HCT116 (cell line): ENCODE measurements around the gene PRRT4. TPM values are rescaled to one million over a fixed set of nuclear protein-coding genes. Genes with fewer than 3 reads are reported as not detected.

Experiments used
- ATAC-seq: fragments of 200-7000 bp; cut with Tn5 transposase; 2 replicates; pipeline ENCODE4 v1.9.1; 2020; ENCODE audit warnings: mild to moderate bottlenecking, moderate library complexity
- BruUV-seq: library from RNA; stranded (reverse); fragments of 400-500 nt; replicated peaks from 2 replicates; lab custom pipeline; 2021; lab: Mats Ljungman, UMichigan
- CTCF ChIA-PET: fragments of 300-600 bp; sonication (Branson Sonifier 250); formaldehyde crosslinking; loops from one replicate; lab custom pipeline; 2021; ENCODE audit warnings: antibody characterized with exemption; lab: Charles Lee
- POLR2A ChIA-PET: fragments of 300-600, 350-600 bp; sonication (Branson Sonifier 250); formaldehyde crosslinking; loops from one replicate; lab custom pipeline; 2021; ENCODE audit warnings: antibody characterized with exemption; lab: Charles Lee
- RAD21 ChIA-PET, 2 experiments: fragments of 300-600 bp; sonication (Branson Sonifier 250); formaldehyde crosslinking; loops; one replicate each; lab custom pipeline; 2023; ENCODE audit warnings: low total read pairs in 2 of 2; ENCODE audit not compliant: uncharacterized antibody in 2 of 2, unreplicated experiment in 2 of 2, low non-redundant PET in 1 of 2; lab: Charles Lee
- DNase-seq: peaks from one replicate; pipeline ENCODE4 v3.0.0-alpha.2; 2010; ENCODE audit warnings: low read depth, low spot score
- H2AFZ ChIP-seq: fragments of 200-600 bp; shearing (Covaris generic), sonication (generic); 2 replicates; pipeline ENCODE4 v1.6.1; 2017; ENCODE audit warnings: low read depth, mixed run types, mixed read lengths, antibody characterized with exemption, low read length; ENCODE audit not compliant: poor library complexity, severe bottlenecking
- H3K27ac ChIP-seq: 2 replicates; pipeline ENCODE4 v1.5.1; 2012; ENCODE audit warnings: low read depth, low read length
- H3K27me3 ChIP-seq: fragments of 200-600 bp; sonication (generic); 2 replicates; pipeline ENCODE4 v1.6.1; 2016; ENCODE audit warnings: mixed run types, low read length, mixed read lengths; ENCODE audit not compliant: insufficient read depth
- H3K36me3 ChIP-seq, 2 experiments: fragments of 200-500 bp in 1 of 2; fragments of 200-600 bp in 1 of 2; sonication (Bioruptor generic) in 1 of 2; sonication (generic) in 1 of 2; 2 replicates each; pipeline versions ENCODE4 v1.5.1 to v1.6.1; 2014 to 2016; ENCODE audit warnings: low read length in 2 of 2, inconsistent platforms in 1 of 2, mixed read lengths in 1 of 2, mixed run types in 1 of 2; ENCODE audit not compliant: insufficient read depth in 2 of 2, control insufficient read depth in 1 of 2
- H3K4me1 ChIP-seq, 2 experiments: fragments of 200-600 bp in 1 of 2; sonication (generic) in 1 of 2; 2 replicates each; pipeline versions ENCODE4 v1.5.1 to v1.6.1; 2012 to 2017; ENCODE audit warnings: low read length in 2 of 2, inconsistent platforms in 1 of 2, mild to moderate bottlenecking in 1 of 2, mixed read lengths in 1 of 2, mixed run types in 1 of 2, moderate library complexity in 1 of 2; ENCODE audit not compliant: insufficient read depth in 2 of 2, control insufficient read depth in 1 of 2
- H3K4me2 ChIP-seq: fragments of 200-600 bp; sonication (generic); 2 replicates; pipeline ENCODE4 v1.6.1; 2017; ENCODE audit warnings: mixed run types, low read length, mixed read lengths
- H3K4me3 ChIP-seq, 2 experiments: fragments of 200-600 bp in 1 of 2; sonication (generic) in 1 of 2; replicated peaks in 1 of 2; 2 replicates each; pipeline ENCODE4 v1.5.1; 2011 to 2016; ENCODE audit warnings: low read length in 2 of 2, control low read depth in 1 of 2, low read depth in 1 of 2, mild to moderate bottlenecking in 1 of 2, mixed read lengths in 1 of 2, mixed run types in 1 of 2
- H3K79me2 ChIP-seq: fragments of 200-600 bp; sonication (generic); 2 replicates; pipeline ENCODE4 v1.6.1; 2017; ENCODE audit warnings: mild to moderate bottlenecking, mixed run types, low read length, moderate library complexity, mixed read lengths; ENCODE audit not compliant: insufficient read depth
- H3K9ac ChIP-seq: fragments of 200-600 bp; sonication (generic); 2 replicates; pipeline ENCODE4 v1.6.1; 2016; ENCODE audit warnings: low read length, mixed read lengths
- H3K9me2 ChIP-seq: fragments of 200-600 bp; sonication (generic), shearing (Covaris generic); 2 replicates; pipeline ENCODE4 v1.6.1; 2017; ENCODE audit warnings: mixed run types, mild to moderate bottlenecking, moderate library complexity; ENCODE audit not compliant: insufficient read depth
- H3K9me3 ChIP-seq, 2 experiments: fragments of 200-500 bp in 1 of 2; fragments of 200-600 bp in 1 of 2; sonication (Bioruptor generic) in 1 of 2; sonication (generic) in 1 of 2; 2 replicates each; pipeline ENCODE4 v1.6.1; 2014 to 2017; ENCODE audit warnings: low read length in 2 of 2, mixed read lengths in 2 of 2, inconsistent platforms in 1 of 2, low read depth in 1 of 2, mild to moderate bottlenecking in 1 of 2, mixed run types in 1 of 2, moderate library complexity in 1 of 2; ENCODE audit not compliant: control insufficient read depth in 1 of 2, insufficient read depth in 1 of 2
- H4K20me1 ChIP-seq: fragments of 200-600 bp; sonication (generic), shearing (Covaris generic); 2 replicates; pipeline ENCODE4 v1.6.1; 2017; ENCODE audit warnings: mixed run types, mild to moderate bottlenecking, moderate library complexity; ENCODE audit not compliant: insufficient read depth
- CBX3 ChIP-seq: IDR thresholded peaks from 2 replicates; pipeline ENCODE4 v1.6.1; 2012; ENCODE audit warnings: low read depth
- CEBPB ChIP-seq: IDR thresholded peaks from 2 replicates; pipeline ENCODE4 v1.6.1; 2012; ENCODE audit warnings: low read depth
- EGR1 ChIP-seq: IDR thresholded peaks from 2 replicates; pipeline ENCODE4 v1.6.1; 2012; ENCODE audit warnings: low read depth
- JUND ChIP-seq: IDR thresholded peaks from 2 replicates; pipeline ENCODE4 v1.6.1; 2012
- POLR2A ChIP-seq: IDR thresholded peaks from 2 replicates; pipeline ENCODE4 v1.7.0; 2011; ENCODE audit warnings: borderline replicate concordance; ENCODE audit not compliant: insufficient read depth, insufficient read length; ENCODE audit errors: extremely low read depth
- POLR2AphosphoS5 ChIP-seq: IDR thresholded peaks from 2 replicates; pipeline ENCODE4 v1.6.1; 2011; ENCODE audit warnings: mild to moderate bottlenecking, low read depth, low read length, moderate library complexity
- TCF7L2 ChIP-seq: IDR thresholded peaks from 2 replicates; pipeline ENCODE4 v1.7.0; 2011; ENCODE audit warnings: borderline replicate concordance, inconsistent platforms; ENCODE audit not compliant: insufficient read depth, insufficient read length; ENCODE audit errors: extremely low read depth
- YY1 ChIP-seq: IDR thresholded peaks from 2 replicates; pipeline ENCODE4 v1.6.1; 2011; ENCODE audit warnings: low read length, low read depth, moderate library complexity, mild to moderate bottlenecking; ENCODE audit not compliant: insufficient replicate concordance; ENCODE audit errors: extremely low read depth
- ZBTB33 ChIP-seq: IDR thresholded peaks from 2 replicates; pipeline ENCODE4 v1.6.1; 2011; ENCODE audit warnings: mild to moderate bottlenecking, low read length, moderate library complexity; ENCODE audit not compliant: insufficient replicate concordance; ENCODE audit errors: extremely low read depth
- ZFX ChIP-seq: fragments of 450-650 bp; IDR thresholded peaks from 2 replicates; pipeline ENCODE4 v1.6.1; 2017
- intact Hi-C: fragments of 100-400 bp; cut with micrococcal nuclease; formaldehyde crosslinking; loops from 2 replicates; pipeline ENCODE4 v1.10.0; 2022
- total RNA-seq: library from RNA; stranded (reverse); gene quantifications from one replicate; pipeline ENCODE4 v1.2.1, GENCODE V29; 2021; ENCODE audit not compliant: unreplicated experiment
- TF ChIP-seq, protein P1 (sequence below): IDR thresholded peaks from 2 replicates; pipeline ENCODE4 v1.6.1; 2012; ENCODE audit warnings: low read depth

Gene PRRT4
- total RNA-seq, 1 experiment from 2014 or later, result 4.0 TPM

DNA sequence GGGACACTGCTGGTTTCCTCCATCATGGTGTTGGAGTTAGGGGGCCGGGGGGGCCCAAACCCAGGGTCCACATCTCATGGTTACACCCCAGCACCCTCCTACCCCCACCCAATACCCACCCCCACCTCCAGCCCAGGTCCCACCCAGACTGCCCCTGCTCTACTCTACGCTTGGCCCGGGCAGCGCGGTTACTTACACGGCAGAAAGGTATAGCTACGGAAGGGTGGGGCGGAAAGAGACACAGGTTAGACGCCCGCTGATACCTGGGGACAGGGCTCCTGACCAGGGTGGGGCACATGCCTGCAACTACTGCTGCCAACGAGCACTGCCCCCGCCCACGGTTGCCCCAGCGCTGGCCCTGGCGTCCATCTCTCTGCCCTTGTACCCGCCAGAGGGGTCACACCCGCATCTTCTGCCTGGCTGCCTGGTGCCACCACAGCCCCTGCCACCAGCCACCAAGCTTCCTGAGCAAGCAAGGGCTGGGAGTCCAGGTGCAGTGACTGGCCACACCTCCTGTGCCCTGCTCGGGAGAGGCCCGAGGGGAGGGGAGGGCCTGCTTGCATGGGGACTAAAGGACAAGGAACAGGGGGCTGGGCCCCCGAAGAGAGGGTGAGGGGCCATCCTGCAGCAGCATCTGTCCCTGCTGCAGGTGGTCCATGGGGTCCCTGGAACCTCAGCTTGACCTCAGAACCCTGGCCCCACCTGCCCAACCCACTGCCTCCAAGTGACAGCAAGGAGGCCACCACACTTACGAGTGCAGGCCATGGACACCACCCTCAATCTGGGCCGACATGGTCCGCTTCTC is 32.2 kb upstream of the PRRT4 start:
- H3K4me1 ChIP-seq, result no peaks in the 10 kb centered on the region
- no peak overlapping the region for H3K4me3 ChIP-seq
- no peak for ATAC-seq
- intact Hi-C loops, result no loop called here
- no peaks in the 10 kb centered on the region for H3K9me2 ChIP-seq
- H3K9me3 ChIP-seq, result no peaks in the 10 kb centered on the region
- H4K20me1 ChIP-seq, result no peaks in the 10 kb centered on the region; the same call in 1 of the 2 replicates
- RAD21 ChIA-PET, result no interaction called here
- DNase-seq, result no peak
- no peak overlapping the region for H3K9ac ChIP-seq
- CTCF ChIA-PET, result no interaction called here
- no TSS peak for BruUV-seq
- no peak overlapping the region; the same call in 1 of the 2 replicates for H3K27ac ChIP-seq
- H2AFZ ChIP-seq, result no peak overlapping the region
- no peak overlapping the region for H3K4me2 ChIP-seq
- TF ChIP-seq ZFX (no peak), TCF7L2 (no peak), EGR1 (no peak), ZBTB33 (no peak), POLR2AphosphoS5 (no peak), JUND (no peak), YY1 (no peak), CBX3 (no peak), CEBPB (no peak), POLR2A (no peak)
- TF ChIP-seq, protein P1, sequence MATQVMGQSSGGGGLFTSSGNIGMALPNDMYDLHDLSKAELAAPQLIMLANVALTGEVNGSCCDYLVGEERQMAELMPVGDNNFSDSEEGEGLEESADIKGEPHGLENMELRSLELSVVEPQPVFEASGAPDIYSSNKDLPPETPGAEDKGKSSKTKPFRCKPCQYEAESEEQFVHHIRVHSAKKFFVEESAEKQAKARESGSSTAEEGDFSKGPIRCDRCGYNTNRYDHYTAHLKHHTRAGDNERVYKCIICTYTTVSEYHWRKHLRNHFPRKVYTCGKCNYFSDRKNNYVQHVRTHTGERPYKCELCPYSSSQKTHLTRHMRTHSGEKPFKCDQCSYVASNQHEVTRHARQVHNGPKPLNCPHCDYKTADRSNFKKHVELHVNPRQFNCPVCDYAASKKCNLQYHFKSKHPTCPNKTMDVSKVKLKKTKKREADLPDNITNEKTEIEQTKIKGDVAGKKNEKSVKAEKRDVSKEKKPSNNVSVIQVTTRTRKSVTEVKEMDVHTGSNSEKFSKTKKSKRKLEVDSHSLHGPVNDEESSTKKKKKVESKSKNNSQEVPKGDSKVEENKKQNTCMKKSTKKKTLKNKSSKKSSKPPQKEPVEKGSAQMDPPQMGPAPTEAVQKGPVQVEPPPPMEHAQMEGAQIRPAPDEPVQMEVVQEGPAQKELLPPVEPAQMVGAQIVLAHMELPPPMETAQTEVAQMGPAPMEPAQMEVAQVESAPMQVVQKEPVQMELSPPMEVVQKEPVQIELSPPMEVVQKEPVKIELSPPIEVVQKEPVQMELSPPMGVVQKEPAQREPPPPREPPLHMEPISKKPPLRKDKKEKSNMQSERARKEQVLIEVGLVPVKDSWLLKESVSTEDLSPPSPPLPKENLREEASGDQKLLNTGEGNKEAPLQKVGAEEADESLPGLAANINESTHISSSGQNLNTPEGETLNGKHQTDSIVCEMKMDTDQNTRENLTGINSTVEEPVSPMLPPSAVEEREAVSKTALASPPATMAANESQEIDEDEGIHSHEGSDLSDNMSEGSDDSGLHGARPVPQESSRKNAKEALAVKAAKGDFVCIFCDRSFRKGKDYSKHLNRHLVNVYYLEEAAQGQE, result no peak
- peaks cover 23 to 44% of the 10 kb centered on the region in 2 experiments for H3K36me3 ChIP-seq
- no peaks in the 10 kb centered on the region for H3K27me3 ChIP-seq
- H3K79me2 ChIP-seq, result no peaks in the 10 kb centered on the region
- POLR2A ChIA-PET, result no interaction called here
